ENCODE measurements around the gene EVX1. TPM values are rescaled to one million over a fixed set of nuclear protein-coding genes. Genes with fewer than 3 reads are reported as not detected.

Gene EVX1
- total RNA-seq, 6 experiments from 2014 or later, result not detected

- TF ChIP-seq CTCF (IDR thresholded peaks at IDR 0.05), result no peak
- Mint-ChIP-seq H3K27me3 (ENCODE audit: insufficient read depth) (peaks cover 72% of the 10 kb centered on the region), H3K4me3 (no peak overlapping the region), H3K4me1 (ENCODE audit: low read depth) (no peaks in the 10 kb centered on the region), H3K9me3 (peaks cover 11% of the 10 kb centered on the region; the same call in 1 of the 2 replicates), H3K27ac (no peak overlapping the region), H3K36me3 (ENCODE audit: low read depth) (no peaks in the 10 kb centered on the region)
- no peak for DNase-seq
These were observed 7.3 kb downstream of the EVX1 start for GRCh38 chr7:27249724-27250556.

GRCh38 chr7:27250557-27251070, 8.0 kb downstream of the EVX1 start:
- TF ChIP-seq CTCF (IDR thresholded peaks at IDR 0.05), result no peak
- no peaks in the 10 kb centered on the region for H3K4me1 Mint-ChIP-seq (ENCODE audit: low read depth)
- no peak for DNase-seq
- H3K27me3 Mint-ChIP-seq (ENCODE audit: insufficient read depth), result peaks cover 67% of the 10 kb centered on the region
- H3K27ac Mint-ChIP-seq, result no peak overlapping the region
- H3K9me3 Mint-ChIP-seq, result peaks cover 11% of the 10 kb centered on the region; the same call in 1 of the 2 replicates
- no peaks in the 10 kb centered on the region for H3K36me3 Mint-ChIP-seq (ENCODE audit: low read depth)
- no peak overlapping the region for H3K4me3 Mint-ChIP-seq

- Mint-ChIP-seq H3K4me3 (no peak overlapping the region), H3K27ac (no peak overlapping the region)
These were observed 8.6 kb downstream of the EVX1 start for GRCh38 chr7:27251136-27251651.

GRCh38 chr7:27251652-27252590, 9.3 kb downstream of the EVX1 start:
- no peaks in the 10 kb centered on the region for H3K36me3 Mint-ChIP-seq (ENCODE audit: low read depth)
- peaks cover 11% of the 10 kb centered on the region; the same call in 1 of the 2 replicates for H3K9me3 Mint-ChIP-seq
- H3K4me1 Mint-ChIP-seq (ENCODE audit: low read depth), result no peaks in the 10 kb centered on the region
- no peak overlapping the region for H3K27ac Mint-ChIP-seq
- no peak overlapping the region for H3K4me3 Mint-ChIP-seq
- DNase-seq, result no peak
- no peak for TF ChIP-seq CTCF (IDR thresholded peaks at IDR 0.05)
- H3K27me3 Mint-ChIP-seq (ENCODE audit: insufficient read depth), result peaks cover 62% of the 10 kb centered on the region

More at GRCh38 chr7:27251136-27251651, 8.6 kb downstream of the EVX1 start:
- Mint-ChIP-seq H3K4me1 (ENCODE audit: low read depth) (no peaks in the 10 kb centered on the region), H3K9me3 (peaks cover 11% of the 10 kb centered on the region; the same call in 1 of the 2 replicates), H3K27me3 (ENCODE audit: insufficient read depth) (peaks cover 64% of the 10 kb centered on the region), H3K36me3 (ENCODE audit: low read depth) (no peaks in the 10 kb centered on the region)
- no peak for TF ChIP-seq CTCF (IDR thresholded peaks at IDR 0.05)
- no peak for DNase-seq

- H3K4me3 Mint-ChIP-seq, result no peak overlapping the region
- H3K27me3 Mint-ChIP-seq (ENCODE audit: insufficient read depth), result peaks cover 38% of the 10 kb centered on the region
- DNase-seq, result no peak
- peaks cover 11% of the 10 kb centered on the region; the same call in 1 of the 2 replicates for H3K9me3 Mint-ChIP-seq
- H3K27ac Mint-ChIP-seq, result no peak overlapping the region
- no peak for TF ChIP-seq CTCF (IDR thresholded peaks at IDR 0.05)
- no peaks in the 10 kb centered on the region for H3K4me1 Mint-ChIP-seq (ENCODE audit: low read depth)
- no peaks in the 10 kb centered on the region for H3K36me3 Mint-ChIP-seq (ENCODE audit: low read depth)
These were observed 12.0 kb downstream of the EVX1 start for GRCh38 chr7:27254625-27255024.
